Muscle of back (tissue), 11 donors: ENCODE results near the gene ELMO1. TPM values are rescaled to one million over a fixed set of nuclear protein-coding genes. Genes with fewer than 3 reads are reported as not detected.

Source experiments
- DNase-seq, 3 donors: peaks; one replicate each; pipeline versions ENCODE4 v3.0.0 to v3.0.0-alpha.2; 2013
- polyA plus RNA-seq, 10 donors: library from polyadenylated mRNA; unstranded; fragments of 120-200 nt; gene quantifications; one replicate each; pipeline ENCODE4 v1.2.1, GENCODE V29; 2013; ENCODE audit not compliant: insufficient read length in 10 of 10

ELMO1 gene
- polyA plus RNA-seq, 10 donors = 21.2 to 37.4 (median 26.8) TPM

GRCh38 chr7:37065779-37066271 lies 382.8 kb downstream of the ELMO1 start:
- peak in 1 of 3 donors; percentile 35 for DNase-seq

- DNase-seq = no peak
Measured at GRCh38 chr7:37062560-37062859, 386.2 kb downstream of the ELMO1 start.

- no peak for DNase-seq
Measured at GRCh38 chr7:37061849-37062559, 386.7 kb downstream of the ELMO1 start.

- DNase-seq = no peak
Measured at GRCh38 chr7:37056234-37056912, 392.3 kb downstream of the ELMO1 start.

- DNase-seq = no peak
Measured at GRCh38 chr7:37054624-37055241, 393.9 kb downstream of the ELMO1 start.

- peak; percentile 33 to 59 (median 40) for DNase-seq
Measured at GRCh38 chr7:37052705-37053104, 396.0 kb downstream of the ELMO1 start.

- no peak for DNase-seq
Measured at GRCh38 chr7:37050801-37051200, 397.9 kb downstream of the ELMO1 start.

- DNase-seq = no peak
Measured at GRCh38 chr7:37048674-37049073, 400.0 kb downstream of the ELMO1 start.

- no peak for DNase-seq
Measured at GRCh38 chr7:37047260-37047659, 401.4 kb downstream of the ELMO1 start.

GRCh38 chr7:37046531-37047079 lies 402.1 kb downstream of the ELMO1 start:
- no peak for DNase-seq

- DNase-seq = no peak
Measured at GRCh38 chr7:37045681-37046179, 402.9 kb downstream of the ELMO1 start.

- no peak for DNase-seq
Measured at GRCh38 chr7:37041461-37041860, 407.2 kb downstream of the ELMO1 start.

GRCh38 chr7:37040330-37040729 lies 408.3 kb downstream of the ELMO1 start:
- DNase-seq = no peak

- DNase-seq = no peak
Measured at GRCh38 chr7:37039131-37039749, 409.4 kb downstream of the ELMO1 start.

GRCh38 chr7:37038706-37039105 lies 410.0 kb downstream of the ELMO1 start:
- no peak for DNase-seq

GRCh38 chr7:37037286-37037685 lies 411.4 kb downstream of the ELMO1 start:
- no peak for DNase-seq

- no peak for DNase-seq
Measured at GRCh38 chr7:37035631-37036030, 413.0 kb downstream of the ELMO1 start.

GRCh38 chr7:37033141-37033540 lies 415.5 kb downstream of the ELMO1 start:
- no peak for DNase-seq

- no peak for DNase-seq
Measured at GRCh38 chr7:37032258-37032601, 416.4 kb downstream of the ELMO1 start.

- DNase-seq = peak; percentile 78 to 97 (median 84)
Measured at GRCh38 chr7:37031571-37032257, 416.9 kb downstream of the ELMO1 start.

- DNase-seq = no peak
Measured at GRCh38 chr7:37028909-37029440, 419.7 kb downstream of the ELMO1 start.
